Limb (tissue), 2 donors: ENCODE measurements around the gene CCND1.

ENCODE experiments used
- DNase-seq, 2 donors: peaks; one replicate each; pipeline ENCODE4 v3.0.0-alpha.2; 2016; ENCODE audit errors: extremely low spot score in 2 of 2

CCND1 gene

GRCh38 chr11:69640995-69641581, at the start of gene CCND1:
TSS of gene CCND1 (plus strand) at chr11:69641156. CDS start at chr11:69641314, 158 bp downstream.
- peak; percentile 87 to 88 for DNase-seq

- no peak for DNase-seq
Measured at GRCh38 chr11:69592986-69593650, 47.8 kb upstream of the CCND1 start.

- no peak for DNase-seq
Measured at GRCh38 chr11:69593851-69594250, 47.1 kb upstream of the CCND1 start.

GRCh38 chr11:69594481-69594880, 46.5 kb upstream of the CCND1 start:
- no peak for DNase-seq

- DNase-seq, result no peak
Measured at GRCh38 chr11:69595805-69596665, 44.9 kb upstream of the CCND1 start.

- no peak for DNase-seq
Measured at GRCh38 chr11:69598147-69598546, 42.8 kb upstream of the CCND1 start.

- DNase-seq, result no peak
Measured at GRCh38 chr11:69599502-69599901, 41.5 kb upstream of the CCND1 start.

GRCh38 chr11:69600001-69600400, 41.0 kb upstream of the CCND1 start:
- no peak for DNase-seq

- no peak for DNase-seq
Measured at GRCh38 chr11:69601011-69601975, 39.7 kb upstream of the CCND1 start.

- no peak for DNase-seq
Measured at GRCh38 chr11:69603111-69603836, 37.7 kb upstream of the CCND1 start.

- DNase-seq, result no peak
Measured at GRCh38 chr11:69604055-69604454, 36.9 kb upstream of the CCND1 start.

GRCh38 chr11:69605737-69606526, 35.0 kb upstream of the CCND1 start:
- DNase-seq, result no peak

GRCh38 chr11:69609351-69609750, 31.6 kb upstream of the CCND1 start:
- DNase-seq, result no peak

GRCh38 chr11:69611548-69612526, 29.1 kb upstream of the CCND1 start:
- DNase-seq, result no peak

GRCh38 chr11:69613594-69613993, 27.4 kb upstream of the CCND1 start:
- no peak for DNase-seq

GRCh38 chr11:69614085-69614484, 26.9 kb upstream of the CCND1 start:
- no peak for DNase-seq

GRCh38 chr11:69615545-69616278, 25.2 kb upstream of the CCND1 start:
- DNase-seq, result no peak

GRCh38 chr11:69617220-69617619, 23.7 kb upstream of the CCND1 start:
- no peak for DNase-seq
